IgD-negative memory B cell (primary cell): ENCODE data around the gene NUDT7. TPM values are rescaled to one million over a fixed set of nuclear protein-coding genes. Genes with fewer than 3 reads are reported as not detected.
A peak's percentile ranks its signal among the peaks of the same experiment; 100 is the strongest.

Experiments
- H3K27ac Mint-ChIP-seq, 3 donors: one replicate each; pipeline ENCODE4 v1.8.0; 2020 to 2022; ENCODE audit warnings: mild to moderate bottlenecking in 3 of 3, mixed read lengths in 3 of 3, moderate library complexity in 1 of 3
- H3K27me3 Mint-ChIP-seq: one replicate; pipeline ENCODE4 v1.8.0; 2021; ENCODE audit warnings: mixed read lengths
- H3K36me3 Mint-ChIP-seq: one replicate; pipeline ENCODE4 v1.8.0; 2020; ENCODE audit warnings: mild to moderate bottlenecking, mixed read lengths
- H3K4me1 Mint-ChIP-seq, 3 donors: one replicate each; pipeline ENCODE4 v1.8.0; 2020 to 2022; ENCODE audit warnings: mixed read lengths in 3 of 3, mild to moderate bottlenecking in 1 of 3
- H3K4me3 Mint-ChIP-seq, 4 donors: one replicate each; pipeline ENCODE4 v1.8.0; 2020 to 2022; ENCODE audit warnings: mild to moderate bottlenecking in 4 of 4, mixed read lengths in 4 of 4, moderate library complexity in 3 of 4
- H3K9me3 Mint-ChIP-seq, 3 donors: one replicate each; pipeline ENCODE4 v1.8.0; 2020 to 2021; ENCODE audit warnings: mixed read lengths in 3 of 3, mild to moderate bottlenecking in 1 of 3
- polyA plus RNA-seq: library from polyadenylated mRNA; unstranded; fragments of 300-500 nt; fragmentation: Illumina TruSeq; gene quantifications from one replicate; pipeline ENCODE4 v1.2.3, GENCODE V29; 2021

Gene NUDT7
- polyA plus RNA-seq, 1 donor from 2014 or later, result 8.8 TPM

- Mint-ChIP-seq H3K4me3 (no peak overlapping the region), H3K27ac (no peak overlapping the region), H3K27me3 (peaks cover 8% of the 10 kb centered on the region), H3K36me3 (no peaks in the 10 kb centered on the region), H3K4me1 (no peaks in the 10 kb centered on the region), H3K9me3 (no peaks in the 10 kb centered on the region)
Observed at GRCh38 chr16:77748421-77749005, 26.2 kb downstream of the NUDT7 start.

- Mint-ChIP-seq H3K4me1 (no peaks in the 10 kb centered on the region), H3K9me3 (no peaks in the 10 kb centered on the region), H3K36me3 (no peaks in the 10 kb centered on the region), H3K27ac (no peak overlapping the region), H3K4me3 (no peak overlapping the region), H3K27me3 (peaks cover 8% of the 10 kb centered on the region)
Observed at GRCh38 chr16:77749415-77749814, 27.1 kb downstream of the NUDT7 start.

- Mint-ChIP-seq H3K36me3 (no peaks in the 10 kb centered on the region), H3K27me3 (no peaks in the 10 kb centered on the region), H3K27ac (peak overlapping the region in 1 of 3 donors; percentile 24), H3K9me3 (no peaks in the 10 kb centered on the region), H3K4me1 (no peaks in the 10 kb centered on the region), H3K4me3 (no peak overlapping the region)
Observed at GRCh38 chr16:77758046-77758445, 35.7 kb downstream of the NUDT7 start.

- Mint-ChIP-seq H3K4me3 (no peak overlapping the region), H3K27me3 (no peaks in the 10 kb centered on the region), H3K4me1 (no peaks in the 10 kb centered on the region), H3K36me3 (no peaks in the 10 kb centered on the region), H3K9me3 (no peaks in the 10 kb centered on the region), H3K27ac (peak overlapping the region in 1 of 3 donors; percentile 24)
Observed at GRCh38 chr16:77758508-77758907, 36.2 kb downstream of the NUDT7 start.

GRCh38 chr16:77759201-77759600 lies 36.9 kb downstream of the NUDT7 start:
- Mint-ChIP-seq H3K27ac (no peak overlapping the region), H3K4me1 (no peaks in the 10 kb centered on the region), H3K4me3 (no peak overlapping the region), H3K9me3 (no peaks in the 10 kb centered on the region), H3K27me3 (no peaks in the 10 kb centered on the region), H3K36me3 (no peaks in the 10 kb centered on the region)

GRCh38 chr16:77759821-77760220 lies 37.5 kb downstream of the NUDT7 start:
- no peaks in the 10 kb centered on the region for H3K27me3 Mint-ChIP-seq
- no peaks in the 10 kb centered on the region for H3K4me1 Mint-ChIP-seq
- H3K9me3 Mint-ChIP-seq, result no peaks in the 10 kb centered on the region
- no peak overlapping the region for H3K27ac Mint-ChIP-seq
- H3K36me3 Mint-ChIP-seq, result no peaks in the 10 kb centered on the region
- no peak overlapping the region for H3K4me3 Mint-ChIP-seq

- H3K4me3 Mint-ChIP-seq, result no peak overlapping the region
- no peak overlapping the region for H3K27ac Mint-ChIP-seq
- H3K4me1 Mint-ChIP-seq, result no peaks in the 10 kb centered on the region
- H3K36me3 Mint-ChIP-seq, result no peaks in the 10 kb centered on the region
- H3K9me3 Mint-ChIP-seq, result no peaks in the 10 kb centered on the region
- H3K27me3 Mint-ChIP-seq, result no peaks in the 10 kb centered on the region
Observed at GRCh38 chr16:77760800-77761199, 38.5 kb downstream of the NUDT7 start.

- H3K36me3 Mint-ChIP-seq, result no peaks in the 10 kb centered on the region
- no peak overlapping the region for H3K27ac Mint-ChIP-seq
- no peak overlapping the region for H3K4me3 Mint-ChIP-seq
- no peaks in the 10 kb centered on the region for H3K4me1 Mint-ChIP-seq
- no peaks in the 10 kb centered on the region for H3K9me3 Mint-ChIP-seq
- no peaks in the 10 kb centered on the region for H3K27me3 Mint-ChIP-seq
Observed at GRCh38 chr16:77761204-77761603, 38.9 kb downstream of the NUDT7 start.

GRCh38 chr16:77762262-77762661 lies 39.9 kb downstream of the NUDT7 start:
- Mint-ChIP-seq H3K4me3 (no peak overlapping the region), H3K36me3 (no peaks in the 10 kb centered on the region), H3K9me3 (no peaks in the 10 kb centered on the region), H3K27ac (no peak overlapping the region), H3K4me1 (no peaks in the 10 kb centered on the region), H3K27me3 (no peaks in the 10 kb centered on the region)

GRCh38 chr16:77763994-77764393 lies 41.7 kb downstream of the NUDT7 start:
- no peak overlapping the region for H3K27ac Mint-ChIP-seq
- no peaks in the 10 kb centered on the region for H3K9me3 Mint-ChIP-seq
- H3K4me1 Mint-ChIP-seq, result no peaks in the 10 kb centered on the region
- H3K4me3 Mint-ChIP-seq, result no peak overlapping the region
- H3K36me3 Mint-ChIP-seq, result no peaks in the 10 kb centered on the region
- H3K27me3 Mint-ChIP-seq, result no peaks in the 10 kb centered on the region

- H3K4me1 Mint-ChIP-seq, result no peaks in the 10 kb centered on the region
- H3K4me3 Mint-ChIP-seq, result no peak overlapping the region
- no peak overlapping the region for H3K27ac Mint-ChIP-seq
- H3K9me3 Mint-ChIP-seq, result no peaks in the 10 kb centered on the region
- no peaks in the 10 kb centered on the region for H3K27me3 Mint-ChIP-seq
- H3K36me3 Mint-ChIP-seq, result no peaks in the 10 kb centered on the region
Observed at GRCh38 chr16:77767211-77767610, 44.9 kb downstream of the NUDT7 start.

- Mint-ChIP-seq H3K4me1 (no peaks in the 10 kb centered on the region), H3K27ac (no peak overlapping the region), H3K36me3 (no peaks in the 10 kb centered on the region), H3K9me3 (no peaks in the 10 kb centered on the region), H3K27me3 (no peaks in the 10 kb centered on the region), H3K4me3 (no peak overlapping the region)
Observed at GRCh38 chr16:77767826-77768225, 45.5 kb downstream of the NUDT7 start.

GRCh38 chr16:77775911-77776909 lies 53.9 kb downstream of the NUDT7 start:
- Mint-ChIP-seq H3K36me3 (no peaks in the 10 kb centered on the region), H3K27ac (no peak overlapping the region), H3K27me3 (peaks cover 1% of the 10 kb centered on the region), H3K9me3 (no peaks in the 10 kb centered on the region), H3K4me1 (no peaks in the 10 kb centered on the region), H3K4me3 (no peak overlapping the region)

GRCh38 chr16:77777745-77778144 lies 55.4 kb downstream of the NUDT7 start:
- H3K4me1 Mint-ChIP-seq, result no peaks in the 10 kb centered on the region
- peaks cover 1% of the 10 kb centered on the region for H3K27me3 Mint-ChIP-seq
- no peak overlapping the region for H3K27ac Mint-ChIP-seq
- H3K9me3 Mint-ChIP-seq, result no peaks in the 10 kb centered on the region
- no peak overlapping the region for H3K4me3 Mint-ChIP-seq
- H3K36me3 Mint-ChIP-seq, result no peaks in the 10 kb centered on the region

- Mint-ChIP-seq H3K9me3 (no peaks in the 10 kb centered on the region), H3K27ac (no peak overlapping the region), H3K4me3 (no peak overlapping the region), H3K4me1 (no peaks in the 10 kb centered on the region), H3K27me3 (peaks cover 2% of the 10 kb centered on the region), H3K36me3 (no peaks in the 10 kb centered on the region)
Observed at GRCh38 chr16:77780378-77780837, 58.1 kb downstream of the NUDT7 start.

GRCh38 chr16:77781091-77781490 lies 58.8 kb downstream of the NUDT7 start:
- Mint-ChIP-seq H3K36me3 (no peaks in the 10 kb centered on the region), H3K27ac (no peak overlapping the region), H3K4me3 (no peak overlapping the region), H3K27me3 (peaks cover 3% of the 10 kb centered on the region), H3K4me1 (no peaks in the 10 kb centered on the region), H3K9me3 (no peaks in the 10 kb centered on the region)
